OCI-LY3 (cell line): ENCODE measurements around the gene MUC6.

ENCODE experiments used
- CTCF ChIP-seq: fragments of 200-600, 300-600 bp; sonication (generic); IDR thresholded peaks from 2 replicates; pipeline ENCODE4 v1.5.1; 2014; ENCODE audit warnings: antibody characterized with exemption, low read length, low read depth
- EZH2phosphoT487 ChIP-seq: fragments of 200-600 bp; shearing (Covaris generic); IDR thresholded peaks from 2 replicates; pipeline ENCODE4 v1.6.1; 2018; ENCODE audit warnings: antibody characterized with exemption, mixed run types, low read depth

GRCh38 chr11:1030086-1030485, 6.4 kb downstream of the MUC6 start:
- TF ChIP-seq CTCF (no peak), EZH2phosphoT487 (no peak)
